Neural progenitor cell (in vitro differentiated cells): ENCODE data around the gene COL8A2. TPM values are rescaled to one million over a fixed set of nuclear protein-coding genes. Genes with fewer than 3 reads are reported as not detected.

Experiments used
- DNase-seq: peaks from one replicate; pipeline ENCODE4 v3.0.0-alpha.2; 2016; ENCODE audit warnings: low spot score
- H2AFZ ChIP-seq: fragments of 200-600 bp; sonication (generic); replicated peaks from 2 replicates; pipeline ENCODE4 v1.6.1; 2016; ENCODE audit warnings: antibody characterized with exemption
- H3F3A ChIP-seq: fragments of 200-600 bp; sonication (generic); 2 replicates; pipeline ENCODE4 v1.6.1; 2016; ENCODE audit warnings: antibody characterized with exemption, low read depth
- H3K27ac ChIP-seq: fragments of 200-600 bp; sonication (generic); 2 replicates; pipeline ENCODE4 v1.5.1; 2016; ENCODE audit warnings: mild to moderate bottlenecking
- H3K27me3 ChIP-seq: fragments of 200-600 bp; sonication (generic); 2 replicates; pipeline ENCODE4 v1.6.1; 2016; ENCODE audit warnings: mild to moderate bottlenecking, moderate library complexity
- H3K36me3 ChIP-seq: fragments of 200-600 bp; sonication (generic); 2 replicates; pipeline ENCODE4 v1.5.1; 2016
- H3K4me1 ChIP-seq: fragments of 200-600 bp; sonication (generic); 2 replicates; pipeline ENCODE4 v1.6.1; 2016; ENCODE audit warnings: mixed run types
- H3K4me2 ChIP-seq: fragments of 200-600 bp; sonication (generic); 2 replicates; pipeline ENCODE4 v1.6.1; 2016
- H3K4me3 ChIP-seq: fragments of 200-600 bp; sonication (generic); 2 replicates; pipeline ENCODE4 v1.5.1; 2016
- H3K79me2 ChIP-seq: fragments of 200-600 bp; sonication (generic); 2 replicates; pipeline ENCODE4 v1.6.1; 2016; ENCODE audit warnings: low read depth
- H3K9ac ChIP-seq: fragments of 200-600 bp; sonication (generic); 2 replicates; pipeline ENCODE4 v1.6.1; 2016
- H3K9me3 ChIP-seq: fragments of 200-600 bp; sonication (generic); 2 replicates; pipeline ENCODE4 v1.5.1; 2016; ENCODE audit warnings: low read depth
- H4K20me1 ChIP-seq: fragments of 200-600 bp; sonication (generic); 2 replicates; pipeline ENCODE4 v1.6.1; 2016; ENCODE audit warnings: low read depth
- H3K27ac Mint-ChIP-seq: 3 replicates; pipeline ENCODE4 v1.8.0; 2021; ENCODE audit warnings: mixed read lengths
- H3K27me3 Mint-ChIP-seq: 2 replicates; pipeline ENCODE4 v1.8.0; 2022; ENCODE audit warnings: low read depth, mild to moderate bottlenecking, inconsistent platforms, moderate library complexity, mixed read lengths; ENCODE audit not compliant: insufficient read depth
- H3K36me3 Mint-ChIP-seq: 3 replicates; pipeline ENCODE4 v1.8.0; 2021; ENCODE audit warnings: mixed read lengths
- H3K4me1 Mint-ChIP-seq: 3 replicates; pipeline ENCODE4 v1.8.0; 2021; ENCODE audit warnings: mixed read lengths
- H3K4me3 Mint-ChIP-seq: 3 replicates; pipeline ENCODE4 v1.8.0; 2021; ENCODE audit warnings: mild to moderate bottlenecking, moderate library complexity, mixed read lengths
- H3K9me3 Mint-ChIP-seq: 3 replicates; pipeline ENCODE4 v1.8.0; 2020; ENCODE audit warnings: mixed read lengths
- EZH2 ChIP-seq: fragments of 200-600 bp; sonication (generic); IDR thresholded peaks from 2 replicates; pipeline ENCODE4 v1.6.1; 2017; ENCODE audit warnings: antibody characterized with exemption, mild to moderate bottlenecking, moderate library complexity
- EZH2phosphoT487 ChIP-seq: fragments of 200-600 bp; sonication (generic); IDR thresholded peaks from 2 replicates; pipeline ENCODE4 v1.6.1; 2017; ENCODE audit warnings: antibody characterized with exemption
- total RNA-seq: library from RNA; depleted of rRNA; stranded (reverse); fragments of >200 nt; gene quantifications from 2 replicates; pipeline ENCODE4 v1.2.3, GENCODE V29; 2015; ENCODE audit warnings: low replicate concordance
- TF ChIP-seq, protein P1 (sequence below): fragments of 200-600 bp; sonication (generic); IDR thresholded peaks from 2 replicates; pipeline ENCODE4 v1.5.1; 2017; ENCODE audit warnings: antibody characterized with exemption, mild to moderate bottlenecking

Gene COL8A2
- total RNA-seq, 1 donor from 2014 or later = not detected

DNA sequence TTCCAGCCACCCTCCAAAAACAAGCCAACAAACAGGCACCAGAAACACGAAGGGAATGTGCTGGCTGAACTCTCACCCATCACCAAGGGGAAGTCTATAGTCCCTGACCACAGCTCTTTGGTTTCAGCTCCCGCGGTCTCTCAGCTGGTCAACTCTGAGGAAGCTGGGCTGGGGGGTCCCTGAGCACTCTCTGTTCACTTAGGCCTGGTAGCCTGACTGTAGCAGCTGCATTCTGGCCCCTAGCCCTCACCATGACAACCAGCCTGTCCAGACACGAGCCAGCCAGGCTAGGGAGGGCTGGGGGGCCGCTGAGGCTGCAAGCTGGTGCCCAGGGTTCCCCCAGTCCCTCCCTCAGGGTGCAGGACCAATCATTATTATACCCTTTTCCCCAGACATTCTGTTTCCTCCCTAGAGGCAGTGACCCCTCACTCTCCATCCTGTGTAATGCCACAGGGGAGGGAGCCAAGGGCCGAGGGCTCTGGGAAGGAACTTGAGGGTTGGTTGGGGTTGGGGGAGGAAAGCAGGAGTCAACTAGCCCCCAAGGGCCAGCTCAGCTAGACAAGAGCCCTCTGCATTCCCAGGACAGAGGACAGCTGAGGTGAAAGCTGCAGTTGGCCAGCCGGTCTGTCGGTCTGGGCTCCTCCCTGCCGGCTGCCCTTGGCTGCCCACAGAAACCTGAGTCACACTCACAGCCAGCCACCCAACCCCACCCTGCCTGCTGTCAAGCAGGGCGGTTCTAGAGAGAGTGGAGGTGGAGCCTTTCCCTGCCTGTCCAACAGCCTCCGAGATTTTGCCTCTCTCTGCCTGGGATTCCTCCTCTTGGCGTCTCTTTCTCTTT is 25.5 kb upstream of the COL8A2 start:
- peaks cover 19% of the 10 kb centered on the region for H3K79me2 ChIP-seq
- no peak overlapping the region for H3K4me3 ChIP-seq
- peak; percentile 86 for DNase-seq
- Mint-ChIP-seq H3K27me3 (peaks cover 9% of the 10 kb centered on the region), H3K36me3 (peaks cover 9% of the 10 kb centered on the region), H3K4me1 (peaks cover 56% of the 10 kb centered on the region), H3K9me3 (peaks cover 2% of the 10 kb centered on the region), H3K4me3 (peak overlapping the region; percentile 94), H3K27ac (peak overlapping the region; percentile 95)
- no peak overlapping the region for H3K27ac ChIP-seq
- H3K27me3 ChIP-seq = peaks cover 15% of the 10 kb centered on the region
- H3F3A ChIP-seq = peaks cover 45% of the 10 kb centered on the region
- no peak overlapping the region for H2AFZ ChIP-seq
- no peak overlapping the region for H3K9ac ChIP-seq
- H4K20me1 ChIP-seq = no peaks in the 10 kb centered on the region
- no peak for TF ChIP-seq EZH2phosphoT487
- TF ChIP-seq EZH2 = no peak
- TF ChIP-seq, protein P1, sequence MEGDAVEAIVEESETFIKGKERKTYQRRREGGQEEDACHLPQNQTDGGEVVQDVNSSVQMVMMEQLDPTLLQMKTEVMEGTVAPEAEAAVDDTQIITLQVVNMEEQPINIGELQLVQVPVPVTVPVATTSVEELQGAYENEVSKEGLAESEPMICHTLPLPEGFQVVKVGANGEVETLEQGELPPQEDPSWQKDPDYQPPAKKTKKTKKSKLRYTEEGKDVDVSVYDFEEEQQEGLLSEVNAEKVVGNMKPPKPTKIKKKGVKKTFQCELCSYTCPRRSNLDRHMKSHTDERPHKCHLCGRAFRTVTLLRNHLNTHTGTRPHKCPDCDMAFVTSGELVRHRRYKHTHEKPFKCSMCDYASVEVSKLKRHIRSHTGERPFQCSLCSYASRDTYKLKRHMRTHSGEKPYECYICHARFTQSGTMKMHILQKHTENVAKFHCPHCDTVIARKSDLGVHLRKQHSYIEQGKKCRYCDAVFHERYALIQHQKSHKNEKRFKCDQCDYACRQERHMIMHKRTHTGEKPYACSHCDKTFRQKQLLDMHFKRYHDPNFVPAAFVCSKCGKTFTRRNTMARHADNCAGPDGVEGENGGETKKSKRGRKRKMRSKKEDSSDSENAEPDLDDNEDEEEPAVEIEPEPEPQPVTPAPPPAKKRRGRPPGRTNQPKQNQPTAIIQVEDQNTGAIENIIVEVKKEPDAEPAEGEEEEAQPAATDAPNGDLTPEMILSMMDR = no peak
- H3K9me3 ChIP-seq = no peaks in the 10 kb centered on the region
- H3K4me1 ChIP-seq = peaks cover 29% of the 10 kb centered on the region
- H3K36me3 ChIP-seq = no peaks in the 10 kb centered on the region
- peak overlapping the region; percentile 48 for H3K4me2 ChIP-seq

DNA sequence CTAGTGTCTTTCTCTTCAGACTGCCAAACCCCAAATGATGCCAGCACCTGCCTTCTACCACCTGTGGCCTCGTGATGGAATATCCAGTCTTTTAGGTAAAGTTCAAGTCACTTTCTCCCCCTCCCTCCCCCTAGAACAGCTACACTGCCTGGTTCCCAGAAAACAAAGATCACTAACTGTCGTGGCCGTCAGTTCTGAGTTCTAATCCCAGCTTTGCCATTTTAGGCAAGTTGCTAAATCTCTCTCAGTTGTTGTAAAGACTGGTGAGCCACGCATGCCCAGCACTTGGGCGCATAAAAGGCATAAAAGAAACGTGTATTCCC is 24.9 kb upstream of the COL8A2 start:
- H3K27me3 ChIP-seq = peaks cover 15% of the 10 kb centered on the region
- H3K36me3 ChIP-seq = no peaks in the 10 kb centered on the region
- H3K9ac ChIP-seq = no peak overlapping the region
- H3K9me3 Mint-ChIP-seq = peaks cover 2% of the 10 kb centered on the region
- H3F3A ChIP-seq = peaks cover 39% of the 10 kb centered on the region
- TF ChIP-seq EZH2 = no peak
- no peak for TF ChIP-seq EZH2phosphoT487
- TF ChIP-seq, protein P1 = no peak
- DNase-seq = no peak
- H3K27ac Mint-ChIP-seq = peak overlapping the region; percentile 51
- peak overlapping the region; percentile 4 for H3K4me3 ChIP-seq
- no peaks in the 10 kb centered on the region for H3K9me3 ChIP-seq
- peak overlapping the region; percentile 48 for H3K4me2 ChIP-seq
- peaks cover 19% of the 10 kb centered on the region for H3K79me2 ChIP-seq
- peaks cover 29% of the 10 kb centered on the region for H3K4me1 ChIP-seq
- H3K27ac ChIP-seq = no peak overlapping the region
- H3K4me3 Mint-ChIP-seq = peak overlapping the region; percentile 94
- peaks cover 9% of the 10 kb centered on the region for H3K36me3 Mint-ChIP-seq
- H3K27me3 Mint-ChIP-seq = peaks cover 9% of the 10 kb centered on the region
- H4K20me1 ChIP-seq = no peaks in the 10 kb centered on the region
- H2AFZ ChIP-seq = no peak overlapping the region
- peaks cover 53% of the 10 kb centered on the region for H3K4me1 Mint-ChIP-seq

DNA sequence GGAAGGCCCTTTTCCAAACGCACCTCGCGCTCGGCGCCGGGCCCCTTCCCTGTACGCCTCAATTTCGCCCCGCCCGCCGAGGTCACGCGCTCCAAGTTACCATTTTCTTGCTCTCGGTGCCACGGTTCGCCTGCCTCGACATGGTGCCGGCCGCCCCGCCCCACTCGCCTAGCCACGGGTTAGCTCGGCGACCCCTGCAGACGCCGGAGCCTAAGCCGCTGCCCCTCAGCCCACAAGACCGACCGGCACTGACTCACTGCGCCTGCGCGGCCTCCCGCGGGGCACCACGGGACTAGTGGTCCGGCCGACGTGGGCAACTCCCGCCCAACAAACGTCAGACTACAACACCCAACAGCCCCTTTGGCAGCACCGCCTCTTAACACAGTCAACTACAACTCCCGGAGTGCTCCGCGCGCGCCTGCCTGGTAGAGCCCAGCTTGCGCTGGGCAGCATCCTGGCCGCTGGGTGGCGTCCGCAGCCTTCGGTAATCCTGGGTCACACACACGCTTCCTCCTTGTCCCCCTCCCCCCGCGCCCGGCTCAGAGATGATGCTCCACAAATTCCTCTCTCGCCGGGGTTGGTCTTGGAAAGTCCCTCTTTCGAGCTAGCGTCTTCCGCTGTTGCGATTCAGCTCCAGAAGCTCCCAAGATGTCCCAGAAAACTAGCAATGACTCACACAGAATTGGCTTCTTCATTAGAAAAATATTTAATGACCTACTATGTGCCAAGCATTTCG is 24.4 kb upstream of the COL8A2 start, which contains the start of gene TRAPPC3:
Gene TRAPPC3 (minus strand): TSS at position 250 of the 736 bp plus-strand sequence. CDS start 108 bp downstream, at position 142.
- H3K36me3 Mint-ChIP-seq = peaks cover 9% of the 10 kb centered on the region
- Histone ChIP-seq H3K36me3 (no peaks in the 10 kb centered on the region), H3K4me2 (peak within 1 kb of the TSS; percentile 76), H3K9me3 (no peaks in the 10 kb centered on the region), H3K27ac (peak within 1 kb of the TSS; percentile 54), H3K4me3 (peak within 1 kb of the TSS; percentile 65), H4K20me1 (no peaks in the 10 kb centered on the region), H3F3A (peaks cover 34% of the 10 kb centered on the region), H3K9ac (peak within 1 kb of the TSS; percentile 27), H3K79me2 (peaks cover 19% of the 10 kb centered on the region), H3K4me1 (peaks cover 24% of the 10 kb centered on the region), H3K27me3 (peaks cover 15% of the 10 kb centered on the region), H2AFZ (peak within 1 kb of the TSS; percentile 50)
- H3K27ac Mint-ChIP-seq = peak within 1 kb of the TSS; percentile 51
- peaks cover 9% of the 10 kb centered on the region for H3K27me3 Mint-ChIP-seq
- H3K4me1 Mint-ChIP-seq = peaks cover 48% of the 10 kb centered on the region
- peaks cover 2% of the 10 kb centered on the region for H3K9me3 Mint-ChIP-seq
- peak; percentile 100 for DNase-seq
- H3K4me3 Mint-ChIP-seq = peak within 1 kb of the TSS; percentile 94
- TF ChIP-seq EZH2 = no peak
- TF ChIP-seq, protein P1 = peak; percentile 97
